Keratinocyte (primary cell): ENCODE measurements around the gene NKX1-2. TPM values are rescaled to one million over a fixed set of nuclear protein-coding genes. Genes with fewer than 3 reads are reported as not detected.

Source experiments
- DNase-seq: peaks from one replicate; pipeline ENCODE4 v3.0.0-alpha.2; 2011; ENCODE audit warnings: low read depth, missing footprints, low spot score
- FAIRE-seq: peaks from 2 replicates; lab custom pipeline; 2011; peaks lifted over from hg19 to GRCh38; lab: Jason Lieb, UNC
- H2AFZ ChIP-seq: 2 replicates; pipeline ENCODE4 v1.6.0; 2012; ENCODE audit warnings: low read length, control low read depth, inconsistent platforms; ENCODE audit not compliant: control insufficient read depth
- H3K27ac ChIP-seq: 2 replicates; pipeline ENCODE4 v1.5.1; 2011; ENCODE audit warnings: low read length; ENCODE audit not compliant: control insufficient read depth, insufficient read depth
- H3K27me3 ChIP-seq: 3 replicates; pipeline ENCODE4 v1.6.0; 2011; ENCODE audit warnings: low read length; ENCODE audit not compliant: control insufficient read depth, insufficient read depth; ENCODE audit errors: extremely low read depth
- H3K36me3 ChIP-seq, 2 experiments: 2 replicates in 1 of 2; 3 replicates in 1 of 2; pipeline ENCODE4 v1.5.1; 2011; ENCODE audit warnings: low read length in 2 of 2, mild to moderate bottlenecking in 1 of 2; ENCODE audit not compliant: control insufficient read depth in 2 of 2, insufficient read depth in 2 of 2; ENCODE audit errors: extremely low read depth in 1 of 2
- H3K4me1 ChIP-seq: 3 replicates; pipeline ENCODE4 v1.5.1; 2011; ENCODE audit warnings: low read length; ENCODE audit not compliant: control insufficient read depth, insufficient read depth; ENCODE audit errors: extremely low read depth
- H3K4me2 ChIP-seq: 3 replicates; pipeline ENCODE4 v1.6.0; 2011; ENCODE audit warnings: low read depth, low read length; ENCODE audit not compliant: control insufficient read depth, insufficient read depth; ENCODE audit errors: extremely low read depth
- H3K4me3 ChIP-seq, 3 experiments: fragments of 200-600 bp in 1 of 3; sonication (generic) in 1 of 3; 2 replicates in 2 of 3; 3 replicates in 1 of 3; pipeline ENCODE4 v1.5.1; 2011 to 2016; ENCODE audit warnings: low read length in 3 of 3, mild to moderate bottlenecking in 3 of 3, control low read depth in 2 of 3, inconsistent platforms in 1 of 3, low read depth in 1 of 3, mixed read lengths in 1 of 3, mixed run types in 1 of 3, moderate library complexity in 1 of 3; ENCODE audit not compliant: control insufficient read depth in 2 of 3, insufficient read depth in 2 of 3; ENCODE audit errors: extremely low read depth in 1 of 3
- H3K79me2 ChIP-seq: 2 replicates; pipeline ENCODE4 v1.6.0; 2012; ENCODE audit warnings: low read length; ENCODE audit not compliant: control insufficient read depth, insufficient read depth
- H3K9ac ChIP-seq: 3 replicates; pipeline ENCODE4 v1.6.0; 2011; ENCODE audit warnings: low read length; ENCODE audit not compliant: control insufficient read depth, insufficient read depth; ENCODE audit errors: extremely low read depth
- H3K9me1 ChIP-seq: 3 replicates; pipeline ENCODE4 v1.6.0; 2011; ENCODE audit warnings: low read length; ENCODE audit not compliant: control insufficient read depth, insufficient read depth; ENCODE audit errors: extremely low read depth
- H3K9me3 ChIP-seq: 2 replicates; pipeline ENCODE4 v1.5.1; 2012; ENCODE audit warnings: low read depth, low read length; ENCODE audit not compliant: control insufficient read depth
- H4K20me1 ChIP-seq: 3 replicates; pipeline ENCODE4 v1.6.0; 2011; ENCODE audit warnings: low read length; ENCODE audit not compliant: control insufficient read depth, insufficient read depth; ENCODE audit errors: extremely low read depth
- CTCF ChIP-seq, 3 experiments: IDR thresholded peaks in 1 of 3; conservative IDR thresholded peaks in 1 of 3; optimal IDR thresholded peaks in 1 of 3; 2 replicates in 2 of 3; 3 replicates in 1 of 3; pipeline versions ENCODE3 to v1.5.1; 2011; ENCODE audit warnings: low read length in 3 of 3, mild to moderate bottlenecking in 3 of 3, moderate library complexity in 2 of 3, control low read depth in 1 of 3, inconsistent platforms in 1 of 3; ENCODE audit not compliant: insufficient read depth in 2 of 3; ENCODE audit errors: extremely low read depth in 1 of 3
- EZH2 ChIP-seq: IDR thresholded peaks from one replicate; pipeline ENCODE4 v1.6.1; 2012; ENCODE audit warnings: inconsistent platforms, mild to moderate bottlenecking, low read length, moderate library complexity
- dilution Hi-C: fragments of 300-500 bp; cut with MboI; formaldehyde crosslinking; loops from one replicate; pipeline ENCODE4 v1.7.0; 2020; ENCODE audit warnings: low sequenced_read_pairs; ENCODE audit not compliant: extremely low pct_ligation_motif_present
- polyA plus RNA-seq, 5 experiments: library from polyadenylated mRNA; depleted of rRNA in 3 of 5; stranded (reverse) in 3 of 5; stranded (forward) in 1 of 5; unstranded in 1 of 5; fragments of >200 nt; gene quantifications; 1 replicate in 1 of 5; 2 replicates in 3 of 5; 3 replicates in 1 of 5; pipeline versions ENCODE4 v1.2.1 to v1.2.3, GENCODE V29; 2011 to 2012; ENCODE audit warnings: missing spikeins in 2 of 5, low read depth in 1 of 5, low replicate concordance in 1 of 5

NKX1-2 gene
- polyA plus RNA-seq, 1 donor (not counting 4 experiments of a cell fraction or from before 2014, with no cell fraction given) = 1.9 TPM

- Histone ChIP-seq H3K27me3 (no peaks in the 10 kb centered on the region), H3K4me3 (no peak overlapping the region), H4K20me1 (no peaks in the 10 kb centered on the region), H3K9me1 (peaks cover 2% of the 10 kb centered on the region), H3K27ac (no peak overlapping the region), H3K4me1 (no peaks in the 10 kb centered on the region), H2AFZ (no peak overlapping the region), H3K36me3 (peaks cover 0 to 6% of the 10 kb centered on the region in 2 experiments), H3K79me2 (peaks cover 15% of the 10 kb centered on the region), H3K9ac (no peak overlapping the region), H3K9me3 (no peaks in the 10 kb centered on the region), H3K4me2 (no peak overlapping the region)
- DNase-seq (no peak), FAIRE-seq (no peak)
- dilution Hi-C loops = no loop called here
- TF ChIP-seq EZH2 (no peak), CTCF (optimal IDR thresholded peaks at IDR 0.05 in 1 of 3, IDR thresholded peaks at IDR 0.05 in 1 of 3, conservative IDR thresholded peaks at IDR 0.05 in 1 of 3; ENCODE audit: extremely low read depth in 1 of 3, insufficient read depth in 2 of 3, low read length in 3 of 3) (no peak)
Observed at GRCh38 chr10:124468624-124469023, 18.8 kb upstream of the NKX1-2 start.

- H2AFZ ChIP-seq = no peak overlapping the region
- peaks cover 0 to 6% of the 10 kb centered on the region in 2 experiments for H3K36me3 ChIP-seq
- dilution Hi-C loops = no loop called here
- TF ChIP-seq CTCF (optimal IDR thresholded peaks at IDR 0.05 in 1 of 3, IDR thresholded peaks at IDR 0.05 in 1 of 3, conservative IDR thresholded peaks at IDR 0.05 in 1 of 3; ENCODE audit: extremely low read depth in 1 of 3, insufficient read depth in 2 of 3, low read length in 3 of 3) (no peak), EZH2 (no peak)
- H3K9ac ChIP-seq = no peak overlapping the region
- H3K9me3 ChIP-seq = no peaks in the 10 kb centered on the region
- H3K27me3 ChIP-seq = no peaks in the 10 kb centered on the region
- peaks cover 2% of the 10 kb centered on the region for H3K9me1 ChIP-seq
- H4K20me1 ChIP-seq = no peaks in the 10 kb centered on the region
- H3K4me2 ChIP-seq = no peak overlapping the region
- H3K4me3 ChIP-seq = no peak overlapping the region
- peaks cover 17% of the 10 kb centered on the region for H3K79me2 ChIP-seq
- FAIRE-seq (no peak), DNase-seq (no peak)
- H3K4me1 ChIP-seq = no peaks in the 10 kb centered on the region
- no peak overlapping the region for H3K27ac ChIP-seq
Observed at GRCh38 chr10:124467165-124467564, 17.3 kb upstream of the NKX1-2 start.
